Hippocampal formation (tissue), 2 donors: ENCODE results near the gene NRG2.

ENCODE experiments used
- DNase-seq, 2 donors: peaks; one replicate each; lab custom pipeline; 2025; lab: John Stamatoyannopoulos, UW

NRG2 gene

GRCh38 chr5:139855946-139856540 lies 187.1 kb downstream of the NRG2 start:
- DNase-seq: no peak

- DNase-seq: no peak
Measured at GRCh38 chr5:139855451-139855850, 187.6 kb downstream of the NRG2 start.

- no peak for DNase-seq
Measured at GRCh38 chr5:139854953-139855352, 188.1 kb downstream of the NRG2 start.

- DNase-seq: no peak
Measured at GRCh38 chr5:139854029-139854605, 189.0 kb downstream of the NRG2 start.

- DNase-seq: no peak
Measured at GRCh38 chr5:139852696-139853095, 190.4 kb downstream of the NRG2 start.

- no peak for DNase-seq
Measured at GRCh38 chr5:139851558-139851957, 191.5 kb downstream of the NRG2 start.

- DNase-seq: no peak
Measured at GRCh38 chr5:139850423-139851016, 192.6 kb downstream of the NRG2 start.

- DNase-seq: no peak
Measured at GRCh38 chr5:139849942-139850341, 193.2 kb downstream of the NRG2 start.

GRCh38 chr5:139849501-139849900 lies 193.6 kb downstream of the NRG2 start:
- DNase-seq: no peak

GRCh38 chr5:139848508-139849100 lies 194.5 kb downstream of the NRG2 start:
- DNase-seq: no peak

- DNase-seq: peak; percentile 44 to 46
Measured at GRCh38 chr5:139847790-139848507, 195.2 kb downstream of the NRG2 start.

GRCh38 chr5:139847091-139847490 lies 196.0 kb downstream of the NRG2 start:
- DNase-seq: no peak

GRCh38 chr5:139845846-139846681 lies 197.0 kb downstream of the NRG2 start:
- DNase-seq: peak; percentile 6 to 37

- peak; percentile 58 to 79 for DNase-seq
Measured at GRCh38 chr5:139844472-139845145, 198.5 kb downstream of the NRG2 start.

- DNase-seq: no peak
Measured at GRCh38 chr5:139843991-139844390, 199.1 kb downstream of the NRG2 start.

GRCh38 chr5:139842321-139842720 lies 200.8 kb downstream of the NRG2 start:
- no peak for DNase-seq

GRCh38 chr5:139841549-139841948 lies 201.6 kb downstream of the NRG2 start:
- no peak for DNase-seq

GRCh38 chr5:139839918-139840317 lies 203.2 kb downstream of the NRG2 start:
- DNase-seq: no peak

- DNase-seq: no peak
Measured at GRCh38 chr5:139839232-139839815, 203.8 kb downstream of the NRG2 start.

- no peak for DNase-seq
Measured at GRCh38 chr5:139838381-139839197, 204.5 kb downstream of the NRG2 start.
